Thoracic aorta endothelial cell (primary cell): ENCODE results near the gene MRPL34. TPM values are rescaled to one million over a fixed set of nuclear protein-coding genes. Genes with fewer than 3 reads are reported as not detected.

Source experiments
- total RNA-seq: library from RNA; depleted of rRNA; stranded (reverse); fragments of >200 nt; gene quantifications from 2 replicates; pipeline ENCODE4 v1.2.3, GENCODE V29; 2012

The MRPL34 gene
- 40.0 and 48.0 TPM in 2 replicates for total RNA-seq

DNA sequence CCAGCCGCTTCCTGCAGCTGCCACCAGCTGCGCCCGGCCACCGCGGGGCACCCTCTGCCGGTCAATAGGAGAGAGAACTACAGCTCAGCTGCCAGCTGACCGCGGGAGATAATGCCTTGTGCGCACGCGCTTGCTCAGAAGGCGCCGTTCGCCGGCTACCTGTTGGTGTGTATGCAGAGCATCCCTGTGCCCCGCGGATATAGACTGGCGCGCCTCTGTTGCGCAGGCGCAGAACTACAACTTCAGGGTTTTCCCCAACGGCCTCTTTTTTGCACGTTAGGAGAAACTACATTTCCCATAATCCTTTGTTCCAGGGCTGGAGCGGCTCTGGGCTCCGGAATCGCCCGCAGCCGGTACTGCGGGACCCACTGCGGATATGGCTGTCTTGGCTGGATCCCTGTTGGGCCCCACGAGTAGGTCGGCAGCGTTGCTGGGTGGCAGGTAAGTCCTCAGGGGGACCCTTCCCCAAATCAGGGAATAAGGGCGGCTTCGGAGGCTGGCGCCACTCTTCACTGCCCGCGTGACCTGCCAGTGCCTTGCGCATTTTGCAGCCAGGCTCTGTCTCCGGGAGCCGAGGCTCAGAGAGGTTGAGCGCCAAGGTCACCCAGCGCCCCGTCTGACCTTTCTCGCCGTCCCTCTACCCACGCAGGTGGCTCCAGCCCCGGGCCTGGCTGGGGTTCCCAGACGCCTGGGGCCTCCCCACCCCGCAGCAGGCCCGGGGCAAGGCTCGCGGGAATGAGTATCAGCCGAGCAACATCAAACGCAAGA, at the start of gene MRPL34:
MRPL34 (plus strand) TSS at position 356 of the 768 bp plus-strand sequence; CDS start at position 377, 21 bp downstream.

DNA sequence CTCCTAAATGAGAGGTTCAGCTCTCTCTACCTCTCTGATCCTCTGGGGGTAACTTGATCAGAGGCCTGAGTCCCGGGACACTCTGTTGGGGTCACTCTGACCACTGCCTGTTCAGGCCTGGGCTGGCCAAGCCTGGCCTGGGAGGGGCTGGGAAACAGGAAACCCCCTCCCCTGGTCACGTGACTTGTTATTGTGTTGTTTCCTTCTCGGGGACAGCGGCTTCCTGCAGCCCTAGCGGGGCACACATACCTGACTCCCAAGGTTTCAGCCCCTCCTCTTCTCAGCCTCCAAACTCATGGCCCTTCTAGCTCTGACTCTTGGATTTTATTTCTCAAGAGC, 41.1 kb upstream of the MRPL34 start, which contains the start of gene USHBP1:
USHBP1 (minus strand) TSS at position 105 of the 339 bp plus-strand sequence. CDS start 446 bp downstream, outside the sequence.

DNA sequence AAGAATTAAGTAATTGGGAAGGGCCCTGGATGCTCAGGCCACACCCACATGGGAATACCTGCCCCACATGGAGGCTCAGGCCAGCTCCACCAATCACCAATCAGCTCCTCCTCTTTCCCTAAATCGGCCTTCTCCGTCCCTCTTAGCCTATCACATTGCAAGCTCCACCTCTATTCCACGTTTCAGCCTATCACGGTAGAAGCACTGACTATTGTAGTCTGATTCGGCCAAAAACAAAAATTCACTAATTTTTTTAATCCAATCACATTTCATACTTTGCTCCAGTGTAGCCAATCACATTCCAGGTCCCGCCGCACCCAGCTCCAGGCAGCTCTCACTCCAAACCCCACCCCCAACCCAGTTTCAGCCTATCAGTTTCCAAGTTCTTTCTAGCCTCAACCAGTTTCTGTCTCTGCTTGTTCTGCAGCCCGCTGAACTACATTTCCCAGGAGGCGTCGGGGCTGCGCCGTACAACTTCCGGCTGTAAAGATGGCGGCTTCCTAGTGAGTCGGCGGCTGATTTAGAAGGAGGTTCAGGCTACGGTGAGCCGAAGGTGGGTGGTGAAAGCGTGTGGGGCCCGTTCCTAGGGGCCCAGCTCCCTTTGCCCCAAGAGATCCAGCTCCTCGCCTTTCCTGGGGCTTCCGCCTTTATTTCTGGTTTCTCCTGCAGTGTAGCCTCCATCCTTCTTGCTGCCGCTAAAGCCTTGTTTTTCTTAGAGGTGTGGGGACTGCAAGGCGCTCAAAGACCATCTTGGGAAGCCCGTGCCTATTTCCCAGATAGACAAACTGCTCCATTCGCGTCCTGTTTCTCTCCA, 38.5 kb upstream of the MRPL34 start, which contains the start of gene BABAM1:
BABAM1 (plus strand) TSS at position 469 of the 814 bp plus-strand sequence. CDS start 1,364 bp downstream, outside the sequence.

DNA sequence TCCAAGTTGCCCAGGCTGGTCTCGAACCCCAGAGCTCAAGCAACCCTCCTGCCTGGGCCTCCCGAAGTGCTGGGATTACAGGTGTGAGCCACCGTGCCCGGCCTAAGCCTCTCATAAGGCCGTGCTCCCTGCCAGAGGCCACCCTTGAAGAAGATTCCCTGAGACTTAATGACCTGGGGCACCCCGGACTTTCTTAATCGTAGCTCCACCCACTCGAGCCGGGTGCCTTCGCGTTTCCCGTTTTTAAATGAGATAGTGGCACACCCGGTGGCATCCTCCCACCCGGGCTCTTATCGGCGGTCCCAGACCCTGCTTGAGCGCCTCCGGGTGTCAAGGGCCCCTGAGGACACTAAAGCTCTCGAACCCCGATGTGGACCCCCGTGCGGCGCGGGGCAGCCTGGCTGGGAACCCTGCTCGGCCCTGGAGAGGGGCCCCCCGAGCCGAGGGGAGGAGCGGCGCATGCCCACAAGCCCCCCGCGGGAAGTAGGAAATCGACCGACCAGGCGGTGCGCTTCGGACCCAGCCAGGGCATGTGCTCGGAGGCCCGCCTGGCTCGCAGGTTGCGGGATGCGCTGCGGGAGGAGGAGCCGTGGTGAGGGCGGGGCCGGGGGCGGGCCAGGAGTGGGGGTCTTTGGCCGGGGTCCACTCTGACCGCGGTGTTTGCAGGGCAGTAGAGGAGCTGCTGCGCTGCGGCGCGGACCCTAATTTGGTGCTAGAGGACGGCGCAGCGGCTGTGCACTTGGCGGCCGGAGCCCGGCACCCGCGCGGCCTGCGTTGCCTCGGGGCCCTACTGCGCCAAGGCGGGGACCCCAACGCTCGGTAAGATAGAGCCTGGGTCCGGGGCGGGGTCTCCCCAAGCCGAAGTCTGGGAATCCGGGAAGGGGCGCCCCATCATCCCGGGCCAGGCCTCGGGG, 24.0 kb upstream of the MRPL34 start, which contains the start of gene ANKLE1:
ANKLE1 (plus strand) TSS at position 511 of the 914 bp plus-strand sequence; CDS start at position 531, 20 bp downstream.

DNA sequence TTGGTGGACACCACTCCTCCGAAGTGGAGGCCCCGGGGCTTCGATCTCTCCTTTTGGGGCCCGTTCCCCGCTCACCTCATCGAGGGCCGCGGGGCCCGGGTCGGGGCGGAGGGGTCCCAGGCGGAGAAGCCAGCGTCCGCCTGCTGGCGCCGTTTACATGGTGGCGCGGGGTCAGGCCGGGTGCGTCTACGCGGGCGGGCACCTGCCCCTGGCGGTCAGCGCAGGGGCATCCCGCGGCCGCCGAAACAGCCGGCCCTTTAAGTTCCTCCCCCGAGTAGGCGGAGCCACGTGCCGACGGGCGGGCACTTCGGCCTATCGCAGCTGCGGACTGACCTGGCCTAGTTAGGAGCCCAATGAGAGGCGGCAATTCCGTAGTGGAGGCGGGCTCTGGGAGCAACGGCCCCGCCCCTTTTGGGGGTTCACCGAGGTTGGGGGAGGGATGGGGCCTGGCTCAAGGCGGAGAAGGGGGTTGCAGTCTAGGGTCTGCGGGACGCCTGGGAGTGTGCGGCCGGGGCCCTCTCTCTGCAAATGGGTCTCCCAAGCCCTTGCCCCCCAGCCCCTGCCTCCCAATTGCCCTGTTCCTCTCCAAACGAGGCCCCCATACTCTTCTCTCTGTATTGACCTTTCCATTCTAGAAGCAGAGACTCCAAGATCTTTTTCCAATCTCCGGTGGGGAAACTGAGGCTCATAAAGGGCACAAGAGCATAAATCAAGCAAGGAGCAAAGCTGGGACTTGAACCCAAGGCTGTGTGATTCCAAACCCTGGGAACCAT, 2.3 kb upstream of the MRPL34 start, which contains the start of gene ABHD8:
ABHD8 (minus strand) TSS at position 259 of the 773 bp plus-strand sequence. CDS start 1,809 bp downstream, outside the sequence.

DNA sequence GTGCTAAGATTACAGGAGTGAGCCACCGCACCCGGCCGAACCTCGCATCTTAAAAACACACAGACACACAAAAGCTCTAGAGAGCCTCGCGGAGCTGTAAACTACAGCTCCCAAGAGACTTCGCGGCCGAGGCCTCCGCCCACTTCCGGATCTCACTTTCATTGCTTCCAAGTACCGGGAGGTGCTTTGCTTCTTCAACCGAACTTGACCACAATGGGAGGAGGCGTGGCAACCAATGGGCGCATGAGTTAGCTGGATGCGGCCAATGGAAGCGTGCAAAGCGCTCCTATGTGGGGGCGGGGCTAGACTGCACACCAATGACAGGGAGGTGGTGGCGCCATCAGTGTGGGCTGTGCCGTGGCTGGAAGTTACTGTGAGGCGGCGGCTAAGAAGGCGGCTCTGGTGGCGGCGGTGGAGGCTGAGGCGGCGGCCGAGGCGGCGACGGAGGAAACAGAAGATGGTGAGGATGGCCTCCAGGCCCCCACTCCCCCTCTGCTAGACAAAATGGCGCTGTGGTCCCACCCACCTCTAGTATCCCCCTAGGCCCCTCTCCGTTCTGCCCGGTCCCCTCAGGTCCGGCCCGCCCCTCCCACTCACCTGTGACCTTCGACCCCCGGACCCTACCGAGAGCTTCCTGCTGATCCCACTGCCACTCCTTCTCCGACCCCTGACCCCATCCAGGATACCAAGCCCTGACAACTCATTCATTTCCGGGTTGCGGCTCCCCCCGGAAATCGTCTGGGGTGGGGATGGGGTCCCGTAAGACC, 3.7 kb downstream of the MRPL34 start, which contains the start of gene DDA1:
DDA1 (plus strand) TSS at position 366 of the 767 bp plus-strand sequence; CDS start at position 458, 92 bp downstream.

DNA sequence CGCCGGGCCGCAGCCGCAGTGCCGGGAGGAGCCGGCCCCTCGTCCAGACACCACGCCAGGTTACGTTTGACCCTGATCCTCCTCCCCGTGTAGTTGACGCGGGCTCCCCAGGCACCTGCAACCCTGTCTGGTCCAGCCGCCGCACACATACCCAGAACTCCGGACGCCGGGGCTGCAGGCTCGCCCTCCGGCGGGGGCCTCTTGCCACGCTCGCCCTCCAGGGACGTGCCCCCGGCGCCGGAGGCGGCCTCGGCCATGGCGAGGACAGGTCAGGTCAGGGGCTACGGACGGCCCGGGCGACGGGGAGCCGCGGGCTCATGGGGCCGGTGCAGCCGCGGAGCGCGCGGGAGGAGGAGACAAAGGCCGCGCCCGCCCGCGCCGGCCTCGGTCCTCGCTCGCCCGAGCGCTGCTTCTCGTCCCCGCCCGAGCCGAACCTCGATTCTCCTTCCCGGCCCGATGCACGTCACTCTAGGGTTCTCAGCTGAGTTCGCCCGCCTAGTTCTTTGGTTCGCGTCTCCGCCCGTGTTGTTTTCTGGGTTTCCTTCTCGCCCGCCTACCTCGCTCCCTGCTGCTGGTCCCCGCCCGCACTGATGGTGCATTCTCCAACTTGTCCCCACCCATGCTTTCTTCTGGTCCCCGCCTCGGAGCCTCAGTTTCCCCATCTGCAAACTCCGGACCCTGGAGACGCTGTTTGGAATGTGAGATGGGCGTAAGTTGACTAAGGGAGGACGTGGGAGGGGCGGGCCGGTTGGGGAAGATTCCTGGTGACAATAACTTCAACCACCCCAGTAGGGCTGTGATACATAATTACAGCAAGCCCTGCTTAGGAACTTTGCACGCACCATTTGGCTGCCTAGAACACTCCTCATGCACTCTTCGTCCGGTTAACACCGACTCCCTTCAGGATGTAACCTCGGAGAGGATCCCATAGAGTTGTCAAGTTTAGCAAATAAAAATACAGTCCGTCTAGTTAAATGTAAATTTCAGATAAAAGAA, 29.0 kb downstream of the MRPL34 start, which contains the start of gene ANO8:
ANO8 (minus strand) TSS at position 442 of the 996 bp plus-strand sequence; CDS start at position 257, 185 bp downstream.

GRCh38 chr19:17336872-17337674, 31.4 kb downstream of the MRPL34 start, which contains the start of gene GTPBP3:
Gene GTPBP3 (plus strand): TSS chr19:17337553. CDS start chr19:17337612, 59 bp downstream.

Other genes starting within 250 kb of the MRPL34 start
- 8.3 and 8.8 TPM in 2 replicates for gene HAUS8, start 230.4 kb upstream of the MRPL34 start, total RNA-seq
- gene MYO9B, start 230.1 kb upstream of the MRPL34 start, total RNA-seq, result 88.3 and 94.1 TPM in 2 replicates
- 10.5 and 18.6 TPM in 2 replicates for gene USE1, start 90.5 kb upstream of the MRPL34 start, total RNA-seq
- gene OCEL1, start 79.6 kb upstream of the MRPL34 start, total RNA-seq, result 5.5 and 5.9 TPM in 2 replicates
- gene NR2F6, start 60.0 kb upstream of the MRPL34 start, total RNA-seq, result 20.1 and 36.8 TPM in 2 replicates
- 7.0 and 15.1 TPM in 2 replicates for gene USHBP1, start 41.1 kb upstream of the MRPL34 start, total RNA-seq
- gene BABAM1, start 38.4 kb upstream of the MRPL34 start, total RNA-seq, result 89.1 and 89.2 TPM in 2 replicates
- 1.5 and 1.6 TPM in 2 replicates for gene ANKLE1, start 24.0 kb upstream of the MRPL34 start, total RNA-seq
- 6.3 and 9.0 TPM in 2 replicates for gene ABHD8, start 2.4 kb upstream of the MRPL34 start, total RNA-seq
- 26.6 and 27.0 TPM in 2 replicates for gene DDA1, start 3.7 kb downstream of the MRPL34 start, total RNA-seq
- gene ANO8, start 29.0 kb downstream of the MRPL34 start, total RNA-seq, result 3.2 and 4.3 TPM in 2 replicates
- 13.0 and 20.0 TPM in 2 replicates for gene GTPBP3, start 31.7 kb downstream of the MRPL34 start, total RNA-seq
- 2.5 and 3.6 TPM in 2 replicates for gene PLVAP, start 71.5 kb downstream of the MRPL34 start, total RNA-seq
- 0.13 and 0.50 TPM in 2 replicates for gene CCDC194, start 88.3 kb downstream of the MRPL34 start, total RNA-seq
- gene BST2, start 99.8 kb downstream of the MRPL34 start, total RNA-seq, result 35.6 and 46.1 TPM in 2 replicates
- gene MVB12A, start 114.2 kb downstream of the MRPL34 start, total RNA-seq, result 29.5 and 40.0 TPM in 2 replicates
- gene TMEM221, start 142.8 kb downstream of the MRPL34 start, total RNA-seq, result not detected in 2 replicates
- not detected in 2 replicates for gene NXNL1, start 155.1 kb downstream of the MRPL34 start, total RNA-seq
- gene SLC27A1, start 164.7 kb downstream of the MRPL34 start, total RNA-seq, result 9.3 TPM in 2 replicates
- gene PGLS, start 205.8 kb downstream of the MRPL34 start, total RNA-seq, result 45.3 and 53.1 TPM in 2 replicates
- 70.7 and 83.5 TPM in 2 replicates for gene COLGALT1, start 249.8 kb downstream of the MRPL34 start, total RNA-seq